Sigmoid colon (tissue), 7 donors: ENCODE measurements around the gene ZNF18. TPM values are rescaled to one million over a fixed set of nuclear protein-coding genes. Genes with fewer than 3 reads are reported as not detected.

ENCODE experiments used
- DNase-seq: peaks from one replicate; pipeline ENCODE4 v3.0.0-alpha.2; 2019
- H3K27ac ChIP-seq, 4 donors: fragments of 200-600 bp; sonication (generic); one replicate each; pipeline ENCODE4 v1.5.1; 2016 to 2019; ENCODE audit warnings: mild to moderate bottlenecking in 1 of 4
- H3K27me3 ChIP-seq, 3 donors: fragments of 200-600 bp; sonication (generic); one replicate each; pipeline ENCODE4 v1.5.1; 2019; ENCODE audit warnings: mild to moderate bottlenecking in 1 of 3
- H3K36me3 ChIP-seq, 4 donors: fragments of 200-600 bp; sonication (generic); one replicate each; pipeline ENCODE4 v1.5.1; 2016 to 2019
- H3K4me1 ChIP-seq, 4 donors: fragments of 200-600 bp; sonication (generic); one replicate each; pipeline ENCODE4 v1.5.1; 2017 to 2019
- H3K4me3 ChIP-seq, 4 donors: fragments of 200-600 bp; sonication (generic); one replicate each; pipeline ENCODE4 v1.5.1; 2017 to 2019; ENCODE audit warnings: mild to moderate bottlenecking in 2 of 4, moderate library complexity in 1 of 4
- H3K9me3 ChIP-seq, 4 donors: fragments of 200-600 bp in 3 of 4; sonication (generic) in 3 of 4; one replicate each; pipeline versions ENCODE4 v1.5.1 to v1.6.1; 2013 to 2019
- CTCF ChIP-seq, 4 experiments: fragments of 450-650 bp in 3 of 4; fragments of 200-600 bp in 1 of 4; IDR thresholded peaks; one replicate each; pipeline ENCODE4 v1.5.1; 2016 to 2019; ENCODE audit warnings: antibody characterized with exemption in 4 of 4, mild to moderate bottlenecking in 3 of 4, moderate library complexity in 2 of 4
- EP300 ChIP-seq, 4 donors: sonication (generic); formaldehyde crosslinking; IDR thresholded peaks; one replicate each; pipeline ENCODE4 v1.6.1; 2017; ENCODE audit warnings: antibody characterized with exemption in 4 of 4
- POLR2A ChIP-seq, 2 donors: fragments of 450-650 bp; IDR thresholded peaks; one replicate each; pipeline ENCODE4 v1.6.1; 2016; ENCODE audit warnings: antibody characterized with exemption in 2 of 2, mild to moderate bottlenecking in 2 of 2, moderate library complexity in 2 of 2
- POLR2AphosphoS5 ChIP-seq, 4 donors: sonication (generic); formaldehyde crosslinking; IDR thresholded peaks; one replicate each; pipeline ENCODE4 v1.6.1; 2017; ENCODE audit warnings: antibody characterized with exemption in 4 of 4
- WGBS, 2 donors: extraction: QIAGEN DNeasy Blood & Tissue Kit; methylation state at CpG; one replicate each; pipeline ENCODE4 v1.1.7; 2013; 5-methylcytosine and 5-hydroxymethylcytosine counted together
- intact Hi-C: fragments of 100-400 bp; cut with DNase I; formaldehyde crosslinking; loops from one replicate; pipeline ENCODE4 v1.15.1; 2023
- polyA plus RNA-seq, 3 donors: library from polyadenylated mRNA; stranded (reverse); fragments of 200-250 nt; gene quantifications; one replicate each; pipeline ENCODE4 v1.2.3, GENCODE V29; 2013
- total RNA-seq, 4 donors: library from RNA; depleted of rRNA; stranded (reverse); fragments of >200 nt; gene quantifications; one replicate each; pipeline ENCODE4 v1.1.0, GENCODE V29; 2016
- donor health status: healthy with polysubstance abuse.
- donor health status: Bipolar disorder and iron deficiency.
- donor health status: healthy.

The ZNF18 gene
- 1 to 10 TPM; 5.0 to 8.9 (median 6.5) TPM for total RNA-seq
- 1 to 10 TPM; 3.0 to 5.5 (median 3.0) TPM for polyA plus RNA-seq

GRCh38 chr17:11997147-11997971, at the start of gene ZNF18:
ZNF18 (minus strand) TSS chr17:11997475; CDS start chr17:11992829, 4,646 bp downstream.
- Histone ChIP-seq H3K4me1 (peaks cover 0 to 14% (median 5%) of the 10 kb centered on the region in 4 donors), H3K27ac (peak within 1 kb of the TSS; percentile 88 to 93 (median 90)), H3K36me3 (peaks cover 0 to 6% (median 2%) of the 10 kb centered on the region in 4 donors), H3K27me3 (no peaks in the 10 kb centered on the region), H3K9me3 (no peaks in the 10 kb centered on the region), H3K4me3 (peak within 1 kb of the TSS; percentile 74 to 92 (median 86))
- 1% methylated on average over 74 of the region's 74 CpGs for WGBS, 2 donors
- intact Hi-C loops = loop anchor here (1.0 to 10.0 kb wide), 2 partner anchors 23 to 1017 kb away; partner anchors contain the start of genes ELAC2 and MAP2K4
- no peak for TF ChIP-seq EP300 (IDR thresholded peaks at IDR 0.05)
- TF ChIP-seq POLR2A (IDR thresholded peaks at IDR 0.05) = peak; percentile 88
- TF ChIP-seq CTCF (IDR thresholded peaks at IDR 0.05) = no peak
- peak; percentile 92 to 98 (median 95) for TF ChIP-seq POLR2AphosphoS5 (IDR thresholded peaks at IDR 0.05)
- peak; percentile 98 for DNase-seq

- TF ChIP-seq POLR2AphosphoS5 (IDR thresholded peaks at IDR 0.05) (no peak), CTCF (IDR thresholded peaks at IDR 0.05) (no peak), POLR2A (IDR thresholded peaks at IDR 0.05) (no peak), EP300 (IDR thresholded peaks at IDR 0.05) (no peak)
- no peak overlapping the region for H3K4me3 ChIP-seq
- H3K36me3 ChIP-seq = no peaks in the 10 kb centered on the region
- DNase-seq = no peak
- intact Hi-C loops = no loop called here
- H3K27ac ChIP-seq = no peak overlapping the region
- 71 to 89% methylated on average over 2 of the region's 2 CpGs for WGBS, 2 donors
- H3K9me3 ChIP-seq = no peaks in the 10 kb centered on the region
- no peaks in the 10 kb centered on the region for H3K27me3 ChIP-seq
- H3K4me1 ChIP-seq = peaks cover 0 to 51% (median 19%) of the 10 kb centered on the region in 4 donors
Observed at GRCh38 chr17:12046786-12047185, 49.5 kb upstream of the ZNF18 start.

- DNase-seq = no peak
- H3K9me3 ChIP-seq = no peaks in the 10 kb centered on the region
- H3K27me3 ChIP-seq = no peaks in the 10 kb centered on the region
- no peaks in the 10 kb centered on the region for H3K36me3 ChIP-seq
- H3K27ac ChIP-seq = no peak overlapping the region
- intact Hi-C loops = no loop called here
- H3K4me3 ChIP-seq = no peak overlapping the region
- peaks cover 0 to 41% (median 15%) of the 10 kb centered on the region in 4 donors for H3K4me1 ChIP-seq
- TF ChIP-seq EP300 (IDR thresholded peaks at IDR 0.05) (no peak), POLR2A (IDR thresholded peaks at IDR 0.05) (no peak), CTCF (IDR thresholded peaks at IDR 0.05) (no peak), POLR2AphosphoS5 (IDR thresholded peaks at IDR 0.05) (no peak)
- WGBS, 2 donors = 76 to 91% methylated on average over 6 of the region's 6 CpGs
Observed at GRCh38 chr17:12043702-12044101, 46.4 kb upstream of the ZNF18 start.

- no peak overlapping the region for H3K4me3 ChIP-seq
- intact Hi-C loops = no loop called here
- no peak overlapping the region for H3K27ac ChIP-seq
- H3K9me3 ChIP-seq = no peaks in the 10 kb centered on the region
- no peaks in the 10 kb centered on the region for H3K27me3 ChIP-seq
- no peaks in the 10 kb centered on the region for H3K36me3 ChIP-seq
- TF ChIP-seq POLR2A (IDR thresholded peaks at IDR 0.05) (no peak), POLR2AphosphoS5 (IDR thresholded peaks at IDR 0.05) (no peak), EP300 (IDR thresholded peaks at IDR 0.05) (no peak), CTCF (IDR thresholded peaks at IDR 0.05) (no peak)
- DNase-seq = no peak
- peaks cover 0 to 41% (median 6%) of the 10 kb centered on the region in 4 donors for H3K4me1 ChIP-seq
- WGBS, 2 donors = 70 to 85% methylated on average over 3 of the region's 3 CpGs
Observed at GRCh38 chr17:12041312-12041711, 44.0 kb upstream of the ZNF18 start.
